WI38 (cell line): Measurements from ENCODE around the gene TBC1D12.

ENCODE experiments used
- H3K4me3 ChIP-seq: 2 replicates; pipeline ENCODE4 v1.5.1; 2011; ENCODE audit warnings: low read depth, mild to moderate bottlenecking, control low read depth, low read length
- TF ChIP-seq, protein P1 (sequence below): IDR thresholded peaks from 2 replicates; pipeline ENCODE4 v1.5.1; 2012; ENCODE audit warnings: low read depth, mild to moderate bottlenecking, control low read depth, low read length

The TBC1D12 gene

GRCh38 chr10:94430701-94431100, 28.4 kb downstream of the TBC1D12 start:
- H3K4me3 ChIP-seq: no peak overlapping the region
- TF ChIP-seq, protein P1, sequence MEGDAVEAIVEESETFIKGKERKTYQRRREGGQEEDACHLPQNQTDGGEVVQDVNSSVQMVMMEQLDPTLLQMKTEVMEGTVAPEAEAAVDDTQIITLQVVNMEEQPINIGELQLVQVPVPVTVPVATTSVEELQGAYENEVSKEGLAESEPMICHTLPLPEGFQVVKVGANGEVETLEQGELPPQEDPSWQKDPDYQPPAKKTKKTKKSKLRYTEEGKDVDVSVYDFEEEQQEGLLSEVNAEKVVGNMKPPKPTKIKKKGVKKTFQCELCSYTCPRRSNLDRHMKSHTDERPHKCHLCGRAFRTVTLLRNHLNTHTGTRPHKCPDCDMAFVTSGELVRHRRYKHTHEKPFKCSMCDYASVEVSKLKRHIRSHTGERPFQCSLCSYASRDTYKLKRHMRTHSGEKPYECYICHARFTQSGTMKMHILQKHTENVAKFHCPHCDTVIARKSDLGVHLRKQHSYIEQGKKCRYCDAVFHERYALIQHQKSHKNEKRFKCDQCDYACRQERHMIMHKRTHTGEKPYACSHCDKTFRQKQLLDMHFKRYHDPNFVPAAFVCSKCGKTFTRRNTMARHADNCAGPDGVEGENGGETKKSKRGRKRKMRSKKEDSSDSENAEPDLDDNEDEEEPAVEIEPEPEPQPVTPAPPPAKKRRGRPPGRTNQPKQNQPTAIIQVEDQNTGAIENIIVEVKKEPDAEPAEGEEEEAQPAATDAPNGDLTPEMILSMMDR: no peak

DNA sequence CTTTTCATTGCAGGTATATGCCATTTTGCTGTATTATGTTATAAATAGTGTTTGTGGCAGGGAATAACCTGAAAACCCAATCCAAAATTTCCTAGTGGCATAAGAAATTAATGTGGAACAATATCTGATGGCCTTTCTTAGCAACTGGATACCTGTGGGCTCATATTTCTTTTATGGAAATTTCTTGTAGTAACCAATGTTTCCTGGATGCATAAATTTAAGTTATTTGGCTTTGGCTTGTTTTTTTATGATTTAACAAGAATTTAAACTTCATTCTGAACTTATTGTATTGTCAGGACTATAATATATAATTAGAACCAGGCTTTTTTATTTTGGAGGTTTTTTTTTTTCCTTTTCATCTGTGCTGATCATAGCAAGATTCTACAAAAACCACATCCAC, 30.1 kb downstream of the TBC1D12 start:
- TF ChIP-seq, protein P1: no peak
- H3K4me3 ChIP-seq: no peak overlapping the region

GRCh38 chr10:94439275-94439861, 37.0 kb downstream of the TBC1D12 start:
- TF ChIP-seq, protein P1: no peak

DNA sequence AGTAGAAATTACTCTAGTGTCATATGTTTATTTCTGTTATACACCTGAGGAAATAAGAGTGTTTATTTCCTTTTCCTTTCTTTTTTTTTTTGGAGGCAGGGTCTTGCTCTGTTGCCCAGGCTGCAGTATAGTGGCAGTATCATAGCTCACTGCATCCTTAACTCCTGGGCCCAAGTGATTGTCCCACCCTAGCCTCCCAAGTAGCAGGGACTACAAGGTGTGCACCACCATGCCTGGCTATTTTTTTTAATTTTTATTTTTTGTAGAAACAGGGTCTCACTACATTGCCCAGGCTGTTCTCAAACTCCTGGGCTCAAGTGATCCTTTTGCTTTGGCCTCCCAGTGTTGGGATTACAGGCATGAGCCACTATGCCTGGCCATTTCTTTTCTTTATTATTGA, 37.8 kb downstream of the TBC1D12 start:
- TF ChIP-seq, protein P1: no peak
- H3K4me3 ChIP-seq: no peak overlapping the region

More at GRCh38 chr10:94439275-94439861, 37.0 kb downstream of the TBC1D12 start:
- H3K4me3 ChIP-seq: no peak overlapping the region

GRCh38 chr10:94443047-94443446, 40.7 kb downstream of the TBC1D12 start:
- H3K4me3 ChIP-seq: no peak overlapping the region
- TF ChIP-seq, protein P1: no peak

GRCh38 chr10:94443549-94443948, 41.2 kb downstream of the TBC1D12 start:
- no peak overlapping the region for H3K4me3 ChIP-seq
- TF ChIP-seq, protein P1: no peak

DNA sequence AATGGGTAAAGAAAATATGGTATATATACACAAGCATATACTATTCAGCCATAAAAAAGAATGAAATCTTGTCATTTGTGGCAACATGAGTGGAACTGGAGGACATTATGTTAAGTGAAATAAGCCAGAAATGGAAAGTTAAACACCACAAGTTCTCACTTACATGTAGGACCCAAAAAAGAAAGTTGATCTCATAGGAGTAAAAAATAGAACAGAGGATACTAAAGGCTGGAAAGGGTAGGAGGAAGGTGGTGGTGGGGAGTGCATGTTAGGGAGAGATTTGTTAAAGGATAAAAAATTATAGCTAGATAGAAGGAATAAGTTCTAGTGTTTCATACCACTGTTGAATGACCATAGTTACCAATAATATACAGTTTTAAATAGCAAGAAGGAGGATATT, 48.4 kb downstream of the TBC1D12 start:
- no peak overlapping the region for H3K4me3 ChIP-seq
- TF ChIP-seq, protein P1: no peak
